ENCODE results near the gene SCN1B.

The SCN1B gene

GRCh38 chr19:35033067-35034004 is 3.1 kb downstream of the SCN1B start:
- Mint-ChIP-seq H3K27me3 (peaks cover 25% of the 10 kb centered on the region), H3K36me3 (ENCODE audit: low read depth) (peaks cover 2% of the 10 kb centered on the region), H3K4me1 (ENCODE audit: low read depth) (peaks cover 9% of the 10 kb centered on the region), H3K4me3 (no peak overlapping the region), H3K9me3 (no peaks in the 10 kb centered on the region), H3K27ac (peak overlapping the region; percentile 8)
- no peak for DNase-seq

GRCh38 chr19:35034005-35034502 is 3.8 kb downstream of the SCN1B start:
- H3K4me3 Mint-ChIP-seq, result no peak overlapping the region

GRCh38 chr19:35034588-35035382 is 4.5 kb downstream of the SCN1B start:
- H3K36me3 Mint-ChIP-seq (ENCODE audit: low read depth), result no peaks in the 10 kb centered on the region
- H3K27ac Mint-ChIP-seq, result no peak overlapping the region
- no peak for DNase-seq
- peaks cover 8% of the 10 kb centered on the region for H3K4me1 Mint-ChIP-seq (ENCODE audit: low read depth)
- no peak overlapping the region for H3K4me3 Mint-ChIP-seq
- H3K9me3 Mint-ChIP-seq, result no peaks in the 10 kb centered on the region
- H3K27me3 Mint-ChIP-seq, result peaks cover 25% of the 10 kb centered on the region

More at GRCh38 chr19:35034005-35034502, 3.8 kb downstream of the SCN1B start:
- peaks cover 8% of the 10 kb centered on the region for H3K4me1 Mint-ChIP-seq (ENCODE audit: low read depth)
- H3K27me3 Mint-ChIP-seq, result peaks cover 25% of the 10 kb centered on the region
- H3K36me3 Mint-ChIP-seq (ENCODE audit: low read depth), result no peaks in the 10 kb centered on the region
- no peaks in the 10 kb centered on the region for H3K9me3 Mint-ChIP-seq
- DNase-seq, result no peak
- H3K27ac Mint-ChIP-seq, result no peak overlapping the region

- Mint-ChIP-seq H3K27me3 (peaks cover 15% of the 10 kb centered on the region), H3K36me3 (ENCODE audit: low read depth) (no peaks in the 10 kb centered on the region), H3K27ac (no peak overlapping the region), H3K9me3 (no peaks in the 10 kb centered on the region), H3K4me1 (ENCODE audit: low read depth) (peaks cover 18% of the 10 kb centered on the region), H3K4me3 (no peak overlapping the region)
- DNase-seq, result no peak
These were observed 7.7 kb downstream of the SCN1B start for GRCh38 chr19:35037716-35038622.

GRCh38 chr19:35038623-35039512 is 8.6 kb downstream of the SCN1B start:
- Mint-ChIP-seq H3K27me3 (peaks cover 9% of the 10 kb centered on the region), H3K4me1 (ENCODE audit: low read depth) (peaks cover 18% of the 10 kb centered on the region), H3K27ac (peak overlapping the region; percentile 22), H3K9me3 (no peaks in the 10 kb centered on the region), H3K36me3 (ENCODE audit: low read depth) (no peaks in the 10 kb centered on the region), H3K4me3 (no peak overlapping the region)
- DNase-seq, result no peak

GRCh38 chr19:35039881-35040825 is 9.9 kb downstream of the SCN1B start:
- peak; percentile 36 for DNase-seq
- H3K27me3 Mint-ChIP-seq, result peaks cover 9% of the 10 kb centered on the region
- peak overlapping the region; percentile 42 for H3K4me3 Mint-ChIP-seq
- H3K4me1 Mint-ChIP-seq (ENCODE audit: low read depth), result peaks cover 22% of the 10 kb centered on the region
- peak overlapping the region; percentile 58 for H3K27ac Mint-ChIP-seq
- no peaks in the 10 kb centered on the region for H3K36me3 Mint-ChIP-seq (ENCODE audit: low read depth)
- no peaks in the 10 kb centered on the region for H3K9me3 Mint-ChIP-seq

- H3K4me3 Mint-ChIP-seq, result peak overlapping the region; percentile 42
- no peaks in the 10 kb centered on the region for H3K9me3 Mint-ChIP-seq
- H3K27ac Mint-ChIP-seq, result peak overlapping the region; percentile 58
- H3K4me1 Mint-ChIP-seq (ENCODE audit: low read depth), result peaks cover 30% of the 10 kb centered on the region
- H3K27me3 Mint-ChIP-seq, result peaks cover 9% of the 10 kb centered on the region
- no peaks in the 10 kb centered on the region for H3K36me3 Mint-ChIP-seq (ENCODE audit: low read depth)
- peak; percentile 63 for DNase-seq
These were observed 10.7 kb downstream of the SCN1B start for GRCh38 chr19:35040826-35041547.

- Mint-ChIP-seq H3K36me3 (ENCODE audit: low read depth) (no peaks in the 10 kb centered on the region), H3K27me3 (peaks cover 9% of the 10 kb centered on the region), H3K4me1 (ENCODE audit: low read depth) (peaks cover 30% of the 10 kb centered on the region), H3K4me3 (peak within 1 kb of the TSS; percentile 42), H3K9me3 (no peaks in the 10 kb centered on the region), H3K27ac (peak within 1 kb of the TSS; percentile 59)
- no peak for DNase-seq
These were observed 11.3 kb downstream of the SCN1B start, which contains the start of gene HPN for GRCh38 chr19:35041548-35042055. HPN (plus strand) TSS chr19:35041721; CDS start chr19:35042507, 786 bp downstream.

- H3K36me3 Mint-ChIP-seq (ENCODE audit: low read depth), result no peaks in the 10 kb centered on the region
- no peaks in the 10 kb centered on the region for H3K9me3 Mint-ChIP-seq
- H3K4me1 Mint-ChIP-seq (ENCODE audit: low read depth), result peaks cover 30% of the 10 kb centered on the region
- peak overlapping the region; percentile 59 for H3K27ac Mint-ChIP-seq
- no peak for DNase-seq
- H3K27me3 Mint-ChIP-seq, result peaks cover 9% of the 10 kb centered on the region
- H3K4me3 Mint-ChIP-seq, result no peak overlapping the region
These were observed 11.9 kb downstream of the SCN1B start for GRCh38 chr19:35042056-35042730.

- H3K36me3 Mint-ChIP-seq (ENCODE audit: low read depth), result no peaks in the 10 kb centered on the region
- H3K4me1 Mint-ChIP-seq (ENCODE audit: low read depth), result peaks cover 30% of the 10 kb centered on the region
- H3K9me3 Mint-ChIP-seq, result no peaks in the 10 kb centered on the region
- H3K4me3 Mint-ChIP-seq, result no peak overlapping the region
- DNase-seq, result no peak
- no peak overlapping the region for H3K27ac Mint-ChIP-seq
- peaks cover 9% of the 10 kb centered on the region for H3K27me3 Mint-ChIP-seq
These were observed 12.8 kb downstream of the SCN1B start for GRCh38 chr19:35042954-35043604.

GRCh38 chr19:35043906-35044305 is 13.6 kb downstream of the SCN1B start:
- Mint-ChIP-seq H3K4me3 (no peak overlapping the region), H3K4me1 (ENCODE audit: low read depth) (peaks cover 30% of the 10 kb centered on the region), H3K36me3 (ENCODE audit: low read depth) (no peaks in the 10 kb centered on the region), H3K9me3 (no peaks in the 10 kb centered on the region), H3K27me3 (peaks cover 9% of the 10 kb centered on the region), H3K27ac (no peak overlapping the region)
- no peak for DNase-seq
